GM12864 (cell line): ENCODE results near the gene ERBB4.
"Not testable (repeated sequence)": the region's sequence is repeated elsewhere in the genome, so short reads cannot be mapped to it uniquely, and the experiment has no call there.

Experiments used
- DNase-seq: peaks from one replicate; pipeline ENCODE4 v3.0.0-alpha.2; 2011; ENCODE audit warnings: low read depth
- H3K4me3 ChIP-seq: 2 replicates; pipeline ENCODE4 v1.5.1; 2011; ENCODE audit warnings: mild to moderate bottlenecking, low read depth, low read length, control low read depth
- TF ChIP-seq, protein P1 (sequence below): IDR thresholded peaks from 2 replicates; pipeline ENCODE4 v1.5.1; 2011; ENCODE audit warnings: low read depth, mild to moderate bottlenecking, moderate library complexity, low read length, control low read depth, inconsistent platforms; ENCODE audit errors: missing control alignments

Gene ERBB4

DNA sequence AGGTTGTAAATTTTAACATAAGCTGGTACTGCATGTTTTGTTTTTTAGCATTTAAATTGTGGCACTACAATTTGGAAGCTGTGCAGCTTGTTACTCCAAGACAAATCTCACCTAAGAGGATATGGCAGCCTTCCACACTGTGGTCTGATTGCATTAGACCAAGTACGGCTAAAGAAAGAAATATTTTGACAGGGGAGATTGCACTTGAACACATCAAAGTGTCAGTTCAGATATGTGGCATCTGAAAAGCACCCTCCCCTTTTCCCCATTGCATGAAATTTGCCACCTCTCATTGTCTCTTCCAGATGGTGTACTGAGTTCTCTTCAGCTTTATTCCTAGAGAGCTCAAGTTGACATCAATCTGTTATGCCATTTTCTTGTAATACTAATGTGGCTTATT, 295.9 kb downstream of the ERBB4 start:
- TF ChIP-seq, protein P1, sequence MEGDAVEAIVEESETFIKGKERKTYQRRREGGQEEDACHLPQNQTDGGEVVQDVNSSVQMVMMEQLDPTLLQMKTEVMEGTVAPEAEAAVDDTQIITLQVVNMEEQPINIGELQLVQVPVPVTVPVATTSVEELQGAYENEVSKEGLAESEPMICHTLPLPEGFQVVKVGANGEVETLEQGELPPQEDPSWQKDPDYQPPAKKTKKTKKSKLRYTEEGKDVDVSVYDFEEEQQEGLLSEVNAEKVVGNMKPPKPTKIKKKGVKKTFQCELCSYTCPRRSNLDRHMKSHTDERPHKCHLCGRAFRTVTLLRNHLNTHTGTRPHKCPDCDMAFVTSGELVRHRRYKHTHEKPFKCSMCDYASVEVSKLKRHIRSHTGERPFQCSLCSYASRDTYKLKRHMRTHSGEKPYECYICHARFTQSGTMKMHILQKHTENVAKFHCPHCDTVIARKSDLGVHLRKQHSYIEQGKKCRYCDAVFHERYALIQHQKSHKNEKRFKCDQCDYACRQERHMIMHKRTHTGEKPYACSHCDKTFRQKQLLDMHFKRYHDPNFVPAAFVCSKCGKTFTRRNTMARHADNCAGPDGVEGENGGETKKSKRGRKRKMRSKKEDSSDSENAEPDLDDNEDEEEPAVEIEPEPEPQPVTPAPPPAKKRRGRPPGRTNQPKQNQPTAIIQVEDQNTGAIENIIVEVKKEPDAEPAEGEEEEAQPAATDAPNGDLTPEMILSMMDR, result no peak
- H3K4me3 ChIP-seq, result no peak overlapping the region
- DNase-seq, result no peak

DNA sequence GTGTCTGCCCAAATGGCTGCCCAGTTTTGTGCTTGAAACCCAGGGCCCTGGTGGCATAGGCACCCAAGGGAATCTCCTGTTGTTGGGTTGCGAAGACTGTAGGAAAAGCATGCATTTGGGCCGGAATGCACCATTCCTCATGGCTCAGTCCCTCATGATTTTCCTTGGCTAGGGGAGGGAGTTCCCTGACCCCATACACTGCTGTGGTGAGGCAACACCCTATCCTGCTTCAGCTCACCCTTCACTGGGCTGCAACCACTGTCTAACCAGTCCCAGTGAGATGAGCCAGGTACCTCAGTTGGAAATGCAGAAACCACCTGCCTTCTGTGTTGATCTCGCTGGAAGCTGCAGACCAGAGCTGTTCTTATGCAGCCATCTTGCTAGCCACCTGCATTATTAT, 300.4 kb downstream of the ERBB4 start:
- H3K4me3 ChIP-seq, DNase-seq: not testable (repeated sequence)

DNA sequence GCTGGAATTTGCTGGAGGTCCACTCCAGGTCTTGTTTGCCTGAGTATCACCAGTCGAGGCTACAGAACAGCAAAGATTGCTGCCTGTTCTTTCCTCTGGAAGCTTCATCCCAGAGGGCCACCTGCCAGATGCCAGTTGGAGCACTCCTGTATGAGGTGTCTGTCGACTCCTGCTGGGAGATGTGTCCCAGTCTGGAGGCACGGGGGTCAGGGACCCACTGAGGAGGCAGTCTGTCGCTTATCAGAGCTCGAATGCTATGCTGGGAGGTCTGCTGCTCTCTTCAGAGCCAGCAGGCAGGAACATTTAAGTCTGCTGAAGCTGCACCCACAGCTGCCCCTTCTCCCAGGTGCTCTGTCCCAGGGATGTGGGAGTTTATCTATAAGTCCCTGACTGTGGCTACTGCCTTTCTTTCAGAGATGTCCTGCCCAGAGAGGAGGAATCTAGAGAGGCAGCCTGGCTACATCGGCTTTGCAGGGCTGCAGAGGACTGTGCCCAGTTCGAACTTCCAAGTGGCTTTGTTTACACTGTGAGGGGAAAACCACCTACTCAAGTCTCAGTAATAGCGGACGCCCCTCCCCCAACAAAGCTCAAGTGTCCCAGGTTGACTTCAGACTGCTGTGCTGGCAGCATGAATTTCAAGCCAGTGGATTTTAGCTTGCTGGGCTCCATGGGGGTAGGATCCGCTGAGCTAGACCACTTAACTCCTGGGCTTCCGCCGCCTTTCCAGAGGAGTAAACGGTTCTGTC, 301.1 kb downstream of the ERBB4 start:
- no peak for DNase-seq
- TF ChIP-seq, protein P1, result no peak
- H3K4me3 ChIP-seq, result no peak overlapping the region

DNA sequence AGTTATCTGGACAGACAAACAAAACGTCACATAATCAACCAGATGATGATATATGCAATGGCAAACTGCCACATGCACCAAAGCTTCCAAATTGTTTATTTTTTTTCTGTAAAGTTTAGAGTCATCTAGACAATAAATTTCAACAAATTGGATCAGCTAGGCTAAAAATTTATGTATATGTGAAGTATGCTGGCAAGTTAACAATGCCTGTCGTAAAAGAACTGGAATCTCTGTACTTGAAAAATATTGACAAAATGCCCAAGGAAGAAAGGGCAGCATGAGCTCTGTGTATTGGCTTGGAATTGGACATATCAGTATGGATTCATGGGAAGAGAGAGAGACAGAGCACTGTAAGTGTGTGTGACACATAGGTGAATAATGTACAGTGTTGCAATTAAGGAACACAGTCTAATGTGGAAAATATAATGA, 309.8 kb downstream of the ERBB4 start:
- no peak for DNase-seq
- no peak overlapping the region for H3K4me3 ChIP-seq
- TF ChIP-seq, protein P1, result no peak

DNA sequence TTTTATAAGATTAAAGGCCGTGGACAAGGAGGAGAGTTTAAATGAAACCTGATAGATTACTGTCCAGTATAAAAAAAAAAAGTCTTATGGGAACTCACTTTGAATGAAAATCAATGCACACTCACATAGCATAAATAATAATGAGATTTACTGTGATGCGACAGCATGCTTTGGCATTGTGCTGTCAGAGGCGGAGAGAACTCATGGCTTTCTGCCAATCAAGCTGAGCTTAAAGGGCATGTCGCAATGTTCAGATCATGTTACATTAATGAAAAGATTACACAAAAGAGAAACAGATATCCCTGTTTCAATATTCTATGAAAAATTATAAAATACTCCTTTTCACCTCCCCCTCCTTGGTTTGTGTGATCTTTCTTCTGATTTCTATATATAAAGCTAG, 310.8 kb downstream of the ERBB4 start:
- H3K4me3 ChIP-seq, result no peak overlapping the region
- no peak for DNase-seq
- TF ChIP-seq, protein P1, result no peak

DNA sequence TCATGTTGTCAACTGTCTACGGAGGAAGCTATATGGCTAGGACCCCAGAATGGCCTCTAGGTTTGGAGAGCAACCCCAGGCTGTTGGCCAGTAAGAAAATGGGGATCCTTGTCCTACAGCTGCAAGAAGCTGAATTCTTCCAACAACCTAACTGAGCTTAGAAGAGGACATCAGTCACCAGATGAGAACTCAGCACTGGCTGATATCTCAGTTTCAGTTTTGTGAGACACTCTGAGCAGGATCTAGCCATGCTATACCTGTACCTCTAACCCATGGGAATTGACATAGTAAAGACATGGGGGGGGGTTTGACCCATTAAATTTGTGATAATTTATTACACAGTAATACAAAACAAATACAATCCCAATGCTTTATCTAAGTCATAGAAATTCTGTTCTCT, 312.5 kb downstream of the ERBB4 start:
- DNase-seq, result no peak
- TF ChIP-seq, protein P1, result no peak

DNA sequence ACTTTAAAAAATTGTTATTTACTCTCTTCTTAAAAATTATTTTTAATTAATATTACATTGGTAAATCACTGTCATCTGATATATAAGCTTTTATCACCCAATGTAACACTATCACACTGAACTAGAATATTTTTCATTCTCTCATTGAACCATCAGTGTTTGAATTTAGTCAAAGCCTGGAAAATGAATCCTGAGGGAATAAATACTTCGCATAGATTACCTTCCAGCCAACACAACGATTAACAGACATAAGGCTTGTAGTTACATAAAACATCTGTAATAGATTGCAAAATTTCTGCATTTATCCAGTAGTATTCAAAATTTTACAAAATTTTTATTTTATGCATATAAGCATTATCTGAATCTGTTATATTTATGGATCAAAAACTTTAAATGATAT, 314.9 kb downstream of the ERBB4 start:
- H3K4me3 ChIP-seq, result no peak overlapping the region
- TF ChIP-seq, protein P1, result no peak
- DNase-seq, result no peak

More for the DNA sequence above, 312.5 kb downstream of the ERBB4 start:
- no peak overlapping the region for H3K4me3 ChIP-seq

DNA sequence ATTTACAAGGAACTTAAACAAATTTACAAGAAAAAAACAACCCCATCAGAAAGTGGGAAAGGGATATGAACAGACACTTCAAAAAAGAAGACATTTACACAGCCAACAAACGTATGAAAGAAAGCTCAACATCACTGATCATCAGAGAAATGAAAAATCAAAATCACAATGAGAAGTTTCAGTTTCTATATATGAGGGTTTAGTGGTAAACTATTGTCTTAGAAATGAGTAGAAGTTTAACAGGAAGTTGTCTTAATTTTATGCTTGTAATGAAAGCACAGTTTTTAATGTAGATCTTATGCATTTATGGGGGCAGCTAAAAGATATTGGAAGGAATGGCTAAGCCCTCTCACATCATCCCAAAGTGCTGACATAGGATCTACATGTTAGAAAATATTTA, 325.4 kb downstream of the ERBB4 start:
- TF ChIP-seq, protein P1, result no peak
- H3K4me3 ChIP-seq, result no peak overlapping the region
- no peak for DNase-seq
